A549 (cell line): Measurements from ENCODE around the gene IGFBP4. TPM values are rescaled to one million over a fixed set of nuclear protein-coding genes. Genes with fewer than 3 reads are reported as not detected.

Source experiments
- ATOH8 ChIP-seq: fragments of 250-450 bp; sonication (Bioruptor Pico); IDR thresholded peaks from 2 replicates; pipeline ENCODE4 v1.5.0; 2020; ENCODE audit warnings: low read depth, mild to moderate bottlenecking, moderate library complexity
- BCL3 ChIP-seq: fragments of >200 bp; sonication (Bioruptor Twin); formaldehyde crosslinking; IDR thresholded peaks from 3 replicates; pipeline ENCODE4 v1.6.1; 2016
- BHLHE40 ChIP-seq: IDR thresholded peaks from 2 replicates; pipeline ENCODE4 v1.6.1; 2012; ENCODE audit warnings: low read depth, low read length, inconsistent platforms
- CBX2 ChIP-seq: fragments of 200-600 bp; sonication (generic); IDR thresholded peaks from 2 replicates; pipeline ENCODE4 v1.6.1; 2016; ENCODE audit warnings: low read depth, mild to moderate bottlenecking, borderline replicate concordance
- CBX8 ChIP-seq: fragments of 200-600 bp; sonication (generic); IDR thresholded peaks from 2 replicates; pipeline ENCODE4 v1.6.1; 2016
- CHD4 ChIP-seq: fragments of 200-600 bp; sonication (generic); IDR thresholded peaks from 2 replicates; pipeline ENCODE4 v1.6.1; 2016; ENCODE audit warnings: antibody characterized with exemption, mild to moderate bottlenecking, borderline replicate concordance
- E2F6 ChIP-seq: IDR thresholded peaks from 2 replicates; pipeline ENCODE4 v1.6.1; 2012; ENCODE audit warnings: low read depth, borderline replicate concordance
- EHF ChIP-seq: fragments of 250-450 bp; sonication (Bioruptor Pico); IDR thresholded peaks from 2 replicates; pipeline ENCODE4 v1.5.0; 2020; ENCODE audit warnings: mild to moderate bottlenecking
- ESRRA ChIP-seq: fragments of 150-350 bp; IDR thresholded peaks from 2 replicates; pipeline ENCODE4 v1.6.1; 2014; ENCODE audit warnings: mild to moderate bottlenecking, low read length, borderline replicate concordance
- FOSB ChIP-seq: fragments of 250-450 bp; sonication (Bioruptor Pico); IDR thresholded peaks from 2 replicates; pipeline ENCODE4 v1.5.0; 2020; ENCODE audit warnings: mild to moderate bottlenecking, moderate library complexity
- GATA3 ChIP-seq: IDR thresholded peaks from 2 replicates; pipeline ENCODE4 v1.6.1; 2012; ENCODE audit warnings: borderline replicate concordance
- HES2 ChIP-seq: fragments of >200 bp; sonication (Bioruptor Twin); formaldehyde crosslinking; IDR thresholded peaks from 2 replicates; pipeline ENCODE4 v1.6.1; 2016
- HEYL ChIP-seq: fragments of 250-450 bp; sonication (Bioruptor Pico); IDR thresholded peaks from 2 replicates; pipeline ENCODE4 v1.8.0; 2021; ENCODE audit warnings: mild to moderate bottlenecking, moderate library complexity
- HMGXB4 ChIP-seq: fragments of 250-450 bp; sonication (Bioruptor Pico); IDR thresholded peaks from 2 replicates; pipeline ENCODE4 v1.5.0; 2021; ENCODE audit warnings: mild to moderate bottlenecking, moderate library complexity, borderline replicate concordance
- KDM1A ChIP-seq: fragments of 200-600 bp; sonication (generic); IDR thresholded peaks from 2 replicates; pipeline ENCODE4 v1.6.1; 2016; ENCODE audit warnings: low read depth, mild to moderate bottlenecking
- KDM5A ChIP-seq: fragments of 200-600 bp; sonication (generic); IDR thresholded peaks from 2 replicates; pipeline ENCODE4 v1.6.1; 2016; ENCODE audit warnings: antibody characterized with exemption, mild to moderate bottlenecking
- MAFK ChIP-seq: fragments of 450-650 bp; IDR thresholded peaks from 2 replicates; pipeline ENCODE4 v1.6.1; 2014; ENCODE audit not compliant: partially characterized antibody
- MAX ChIP-seq: IDR thresholded peaks from 2 replicates; pipeline ENCODE4 v1.6.1; 2012
- MAZ ChIP-seq: fragments of 150-350 bp; IDR thresholded peaks from 2 replicates; pipeline ENCODE4 v1.6.1; 2014; ENCODE audit warnings: antibody characterized with exemption, low read depth, low read length, borderline replicate concordance
- PBX3 ChIP-seq: IDR thresholded peaks from 2 replicates; pipeline ENCODE4 v1.6.1; 2012
- PHF8 ChIP-seq: fragments of 200-600 bp; sonication (generic); IDR thresholded peaks from 2 replicates; pipeline ENCODE4 v1.6.1; 2016; ENCODE audit warnings: low read depth, mild to moderate bottlenecking, antibody characterized with exemption, moderate library complexity, borderline replicate concordance
- POLR2A ChIP-seq: IDR thresholded peaks from 2 replicates; pipeline ENCODE4 v1.6.1; 2012; ENCODE audit warnings: mild to moderate bottlenecking, low read length
- POLR2AphosphoS2 ChIP-seq: conservative IDR thresholded peaks from 2 replicates; pipeline ENCODE4 v1.6.1; 2012; ENCODE audit warnings: low read length, improper control_type of control experiment, inconsistent platforms
- RAD21 ChIP-seq, 2 experiments: fragments of >200 bp in 1 of 2; sonication (Bioruptor Twin) in 1 of 2; formaldehyde crosslinking in 1 of 2; IDR thresholded peaks in 1 of 2; conservative IDR thresholded peaks in 1 of 2; 2 replicates in 1 of 2; 3 replicates in 1 of 2; pipeline ENCODE4 v1.6.1; 2012 to 2018; ENCODE audit warnings: inconsistent platforms in 1 of 2
- REST ChIP-seq: fragments of 200-600 bp; sonication (generic); IDR thresholded peaks from 2 replicates; pipeline ENCODE4 v1.6.1; 2016; ENCODE audit warnings: antibody characterized with exemption, mild to moderate bottlenecking, moderate library complexity
- RFX5 ChIP-seq: fragments of 450-650 bp; IDR thresholded peaks from 2 replicates; pipeline ENCODE4 v1.7.1; 2014; ENCODE audit warnings: antibody characterized with exemption, mild to moderate bottlenecking, moderate library complexity
- TP53 ChIP-seq: fragments of 250-450 bp; sonication (Bioruptor Pico); IDR thresholded peaks from 2 replicates; pipeline ENCODE4 v1.5.0; 2021; ENCODE audit warnings: mild to moderate bottlenecking, moderate library complexity
- USF2 ChIP-seq: fragments of 450-650 bp; IDR thresholded peaks from 2 replicates; pipeline ENCODE4 v1.6.1; 2014; ENCODE audit warnings: antibody characterized with exemption
- ZFP36 ChIP-seq: fragments of 450-650 bp; IDR thresholded peaks from 2 replicates; pipeline ENCODE4 v1.6.1; 2014; ENCODE audit warnings: borderline replicate concordance; ENCODE audit not compliant: partially characterized antibody
- ZNF302 ChIP-seq: fragments of 250-450 bp; sonication (Bioruptor Pico); IDR thresholded peaks from 2 replicates; pipeline ENCODE4 v1.9.0; 2021; ENCODE audit warnings: inconsistent platforms, mild to moderate bottlenecking, moderate library complexity
- ZSCAN20 ChIP-seq: fragments of 250-450 bp; sonication (Bioruptor Pico); IDR thresholded peaks from 2 replicates; pipeline ENCODE4 v1.8.0; 2022; ENCODE audit warnings: mild to moderate bottlenecking, moderate library complexity
- polyA plus RNA-seq, 4 experiments: library from polyadenylated mRNA; depleted of rRNA in 3 of 4; stranded (reverse); fragments of >200 nt; fragmentation: RNase III in 1 of 4; extraction: RNeasy Plus Mini Kit Qiagen cat#74134 plus additional on column Dnase treatment in 1 of 4; gene quantifications; 2 replicates in 3 of 4; 3 replicates in 1 of 4; pipeline ENCODE4 v1.2.3, GENCODE V29; 2011 to 2017

IGFBP4 gene
- polyA plus RNA-seq, 2 of the 4 experiments (the other 2 are of a cell fraction) = 1,080 to 1,829 TPM

GRCh38 chr17:40417609-40418427 is 25.4 kb upstream of the IGFBP4 start, which contains the start of gene TOP2A (continued):
- TF ChIP-seq CBX2 (no peak), CHD4 (no peak), E2F6 (peak; percentile 88), BCL3 (peak; percentile 62; the same call in 1 of the 3 replicates), PHF8 (no peak; the same call in 1 of the 2 replicates), HES2 (no peak), KDM1A (no peak), TP53 (CRISPR knock-in tag) (no peak), MAFK (no peak), HMGXB4 (CRISPR knock-in tag) (no peak), KDM5A (peak; percentile 85), ATOH8 (no peak), RAD21 (conservative IDR thresholded peaks at IDR 0.05 in 1 of 2, IDR thresholded peaks at IDR 0.05 in 1 of 2) (no peak), ZNF302 (CRISPR knock-in tag) (no peak), REST (0 out of 2 replicates have a peak, but pooled peaks have one; percentile 7), MAX (peak; percentile 73), EHF (CRISPR knock-in tag) (no peak), ESRRA (no peak), FOSB (CRISPR knock-in tag) (no peak), ZFP36 (no peak), RFX5 (peak; percentile 74), CBX8 (no peak), MAZ (no peak), USF2 (peak; percentile 30; the same call in 1 of the 2 replicates), HEYL (CRISPR knock-in tag) (no peak), POLR2A (peak; percentile 62), GATA3 (no peak), ZSCAN20 (CRISPR knock-in tag) (no peak), POLR2AphosphoS2 (no peak), BHLHE40 (no peak; the same call in 1 of the 2 replicates), PBX3 (peak; percentile 99)
